Caco-2 (cell line): Measurements from ENCODE around the gene WDR46. TPM values are rescaled to one million over a fixed set of nuclear protein-coding genes. Genes with fewer than 3 reads are reported as not detected.
A peak's percentile ranks its signal among the peaks of the same experiment; 100 is the strongest.

Source experiments
- BruUV-seq: library from RNA; stranded (reverse); fragments of 400-500 nt; replicated peaks from 2 replicates; lab custom pipeline; 2021; lab: Mats Ljungman, UMichigan
- CTCF ChIA-PET: fragments of 300-600 bp; sonication (Branson Sonifier 250); formaldehyde crosslinking; loops from one replicate; lab custom pipeline; 2022; ENCODE audit warnings: antibody characterized with exemption; lab: Charles Lee
- POLR2A ChIA-PET: fragments of 300-600 bp; sonication (Branson Sonifier 250); formaldehyde crosslinking; loops from one replicate; lab custom pipeline; 2022; ENCODE audit warnings: antibody characterized with exemption; lab: Charles Lee
- DNase-seq, 2 experiments: peaks; one replicate each; pipeline versions ENCODE4 v3.0.0 to v3.0.0-alpha.2; 2020 to 2022
- H3K27me3 ChIP-seq: replicated peaks from 2 replicates; pipeline ENCODE4 v1.6.0; 2011; ENCODE audit warnings: low read length; ENCODE audit not compliant: control insufficient read depth, insufficient read depth
- H3K36me3 ChIP-seq: 2 replicates; pipeline ENCODE4 v1.5.1; 2011; ENCODE audit warnings: low read length; ENCODE audit not compliant: control insufficient read depth, insufficient read depth
- H3K4me1 ChIP-seq: fragments of 250-450 bp; sonication (Bioruptor Pico); 2 replicates; pipeline ENCODE4 v1.5.1; 2020; ENCODE audit warnings: mild to moderate bottlenecking
- H3K4me3 ChIP-seq: 2 replicates; pipeline ENCODE4 v1.5.1; 2011; ENCODE audit warnings: low read depth, mild to moderate bottlenecking, control low read depth, low read length
- H3K9me3 ChIP-seq: fragments of 250-450 bp; sonication (Bioruptor Pico); 2 replicates; pipeline ENCODE4 v1.5.1; 2020; ENCODE audit warnings: mild to moderate bottlenecking, moderate library complexity
- H3K27ac Mint-ChIP-seq: one replicate; pipeline ENCODE4 v1.8.0; 2022; ENCODE audit warnings: mixed read lengths; ENCODE audit not compliant: unreplicated experiment
- H3K27me3 Mint-ChIP-seq: one replicate; pipeline ENCODE4 v1.8.0; 2022; ENCODE audit warnings: mixed read lengths; ENCODE audit not compliant: insufficient read depth, unreplicated experiment
- H3K36me3 Mint-ChIP-seq: one replicate; pipeline ENCODE4 v1.8.0; 2022; ENCODE audit warnings: mild to moderate bottlenecking, mixed read lengths; ENCODE audit not compliant: insufficient read depth, unreplicated experiment
- H3K4me1 Mint-ChIP-seq: one replicate; pipeline ENCODE4 v1.8.0; 2022; ENCODE audit warnings: low read depth, mixed read lengths; ENCODE audit not compliant: unreplicated experiment
- H3K4me3 Mint-ChIP-seq: one replicate; pipeline ENCODE4 v1.8.0; 2022; ENCODE audit warnings: mild to moderate bottlenecking, moderate library complexity, mixed read lengths; ENCODE audit not compliant: unreplicated experiment
- H3K9me3 Mint-ChIP-seq: one replicate; pipeline ENCODE4 v1.8.0; 2022; ENCODE audit warnings: mixed read lengths; ENCODE audit not compliant: unreplicated experiment
- intact Hi-C: fragments of 100-400 bp; cut with micrococcal nuclease; formaldehyde crosslinking; loops from one replicate; pipeline ENCODE4 v1.10.0; 2022; ENCODE audit not compliant: unreplicated experiment
- total RNA-seq: library from RNA; stranded (reverse); gene quantifications from 2 replicates; pipeline ENCODE4 v1.2.3, GENCODE V29; 2022
- TF ChIP-seq, protein P1 (sequence below), 2 experiments: fragments of 200-600 bp in 1 of 2; IDR thresholded peaks; 1 replicate in 1 of 2; 2 replicates in 1 of 2; pipeline versions ENCODE4 v1.5.1 to v1.8.0; 2011 to 2022; ENCODE audit warnings: antibody characterized with exemption in 1 of 2, control low read depth in 1 of 2, inconsistent platforms in 1 of 2, low read depth in 1 of 2, low read length in 1 of 2, mild to moderate bottlenecking in 1 of 2, moderate library complexity in 1 of 2; ENCODE audit not compliant: insufficient read depth in 1 of 2, severe bottlenecking in 1 of 2, unreplicated experiment in 1 of 2

Gene WDR46
- total RNA-seq, 1 experiment from 2014 or later, result 58.2 TPM

DNA sequence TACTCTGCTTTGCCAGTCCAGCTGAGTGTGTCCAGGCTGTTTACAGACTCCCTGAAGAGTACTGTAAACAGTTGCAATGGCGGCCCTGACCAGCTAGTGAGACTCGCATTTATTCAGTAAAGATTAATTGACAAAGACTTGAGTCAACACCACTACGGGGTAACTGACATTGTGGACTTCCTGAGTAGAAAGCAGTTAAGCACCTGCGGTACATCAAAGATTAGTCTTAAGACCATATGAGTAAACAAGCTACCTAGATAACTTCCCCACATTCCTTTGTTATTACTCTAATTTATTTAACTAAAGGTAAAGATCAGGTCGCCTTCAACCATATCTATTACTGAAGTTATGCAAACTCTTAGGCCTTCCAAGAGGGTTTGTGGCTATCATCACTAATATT, 30.0 kb downstream of the WDR46 start:
- H3K4me3 Mint-ChIP-seq, result no peak overlapping the region
- H3K36me3 ChIP-seq, result no peaks in the 10 kb centered on the region; the same call in none of the 2 replicates
- H3K27ac Mint-ChIP-seq, result no peak overlapping the region
- ChIA-PET CTCF (no interaction called here), POLR2A (interaction anchor here (2.8 kb wide), 1 partner anchor 13 kb away, joined by 11 read pairs; the partner anchor contains the start of genes RPS18 and VPS52)
- no peaks in the 10 kb centered on the region for H3K9me3 ChIP-seq
- peaks cover 36% of the 10 kb centered on the region for H3K36me3 Mint-ChIP-seq
- TF ChIP-seq, protein P1, sequence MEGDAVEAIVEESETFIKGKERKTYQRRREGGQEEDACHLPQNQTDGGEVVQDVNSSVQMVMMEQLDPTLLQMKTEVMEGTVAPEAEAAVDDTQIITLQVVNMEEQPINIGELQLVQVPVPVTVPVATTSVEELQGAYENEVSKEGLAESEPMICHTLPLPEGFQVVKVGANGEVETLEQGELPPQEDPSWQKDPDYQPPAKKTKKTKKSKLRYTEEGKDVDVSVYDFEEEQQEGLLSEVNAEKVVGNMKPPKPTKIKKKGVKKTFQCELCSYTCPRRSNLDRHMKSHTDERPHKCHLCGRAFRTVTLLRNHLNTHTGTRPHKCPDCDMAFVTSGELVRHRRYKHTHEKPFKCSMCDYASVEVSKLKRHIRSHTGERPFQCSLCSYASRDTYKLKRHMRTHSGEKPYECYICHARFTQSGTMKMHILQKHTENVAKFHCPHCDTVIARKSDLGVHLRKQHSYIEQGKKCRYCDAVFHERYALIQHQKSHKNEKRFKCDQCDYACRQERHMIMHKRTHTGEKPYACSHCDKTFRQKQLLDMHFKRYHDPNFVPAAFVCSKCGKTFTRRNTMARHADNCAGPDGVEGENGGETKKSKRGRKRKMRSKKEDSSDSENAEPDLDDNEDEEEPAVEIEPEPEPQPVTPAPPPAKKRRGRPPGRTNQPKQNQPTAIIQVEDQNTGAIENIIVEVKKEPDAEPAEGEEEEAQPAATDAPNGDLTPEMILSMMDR (IDR thresholded peaks at IDR 0.05; ENCODE audit: insufficient read depth in 1 of 2, low read depth in 1 of 2, low read length in 1 of 2, severe bottlenecking in 1 of 2, unreplicated experiment in 1 of 2), result no peak
- H3K4me1 Mint-ChIP-seq, result no peaks in the 10 kb centered on the region
- DNase-seq, result peak in 1 of 2 experiments; percentile 40
- intact Hi-C loops, result no loop called here
- H3K27me3 ChIP-seq, result no peaks in the 10 kb centered on the region
- no peaks in the 10 kb centered on the region for H3K9me3 Mint-ChIP-seq
- no peaks in the 10 kb centered on the region for H3K27me3 Mint-ChIP-seq
- no TSS peak for BruUV-seq
- no peak overlapping the region for H3K4me3 ChIP-seq
- H3K4me1 ChIP-seq, result peaks cover 9% of the 10 kb centered on the region; the same call in 1 of the 2 replicates

- DNase-seq, result no peak
- H3K27me3 Mint-ChIP-seq, result no peaks in the 10 kb centered on the region
- H3K4me3 ChIP-seq, result no peak overlapping the region
- BruUV-seq, result no TSS peak
- H3K27ac Mint-ChIP-seq, result no peak overlapping the region
- no peaks in the 10 kb centered on the region for H3K27me3 ChIP-seq
- TF ChIP-seq, protein P1 (IDR thresholded peaks at IDR 0.05; ENCODE audit: insufficient read depth in 1 of 2, low read depth in 1 of 2, low read length in 1 of 2, severe bottlenecking in 1 of 2, unreplicated experiment in 1 of 2), result no peak
- peaks cover 27% of the 10 kb centered on the region for H3K36me3 Mint-ChIP-seq
- H3K4me1 Mint-ChIP-seq, result peaks cover 10% of the 10 kb centered on the region
- H3K9me3 ChIP-seq, result no peaks in the 10 kb centered on the region
- intact Hi-C loops, result no loop called here
- ChIA-PET CTCF (interaction anchor here (0.5 kb wide), 1 partner anchor 83 kb away, joined by 3 read pairs; no protein-coding TSS in a partner anchor), POLR2A (no interaction called here)
- no peak overlapping the region for H3K4me3 Mint-ChIP-seq
- H3K9me3 Mint-ChIP-seq, result no peaks in the 10 kb centered on the region
- H3K4me1 ChIP-seq, result peaks cover 15% of the 10 kb centered on the region
- no peaks in the 10 kb centered on the region; the same call in 1 of the 2 replicates for H3K36me3 ChIP-seq
Observed at GRCh38 chr6:33254591-33254990, 34.4 kb downstream of the WDR46 start.

- Mint-ChIP-seq H3K4me1 (peaks cover 10% of the 10 kb centered on the region), H3K9me3 (no peaks in the 10 kb centered on the region), H3K4me3 (no peak overlapping the region), H3K36me3 (peaks cover 37% of the 10 kb centered on the region), H3K27ac (no peak overlapping the region), H3K27me3 (no peaks in the 10 kb centered on the region)
- Histone ChIP-seq H3K4me3 (no peak overlapping the region), H3K27me3 (no peaks in the 10 kb centered on the region), H3K36me3 (no peaks in the 10 kb centered on the region), H3K4me1 (peaks cover 5% of the 10 kb centered on the region; the same call in 1 of the 2 replicates), H3K9me3 (no peaks in the 10 kb centered on the region)
- ChIA-PET POLR2A (no interaction called here), CTCF (no interaction called here)
- TF ChIP-seq, protein P1 (IDR thresholded peaks at IDR 0.05; ENCODE audit: insufficient read depth in 1 of 2, low read depth in 1 of 2, low read length in 1 of 2, severe bottlenecking in 1 of 2, unreplicated experiment in 1 of 2), result no peak
- intact Hi-C loops, result no loop called here
- no peak for DNase-seq
- BruUV-seq, result no TSS peak
Observed at GRCh38 chr6:33252759-33253158, 36.3 kb downstream of the WDR46 start.
